Keratinocyte (primary cell): ENCODE measurements around the gene ATP7B.

Source experiments
- EZH2 ChIP-seq: IDR thresholded peaks from one replicate; pipeline ENCODE4 v1.6.1; 2012; ENCODE audit warnings: inconsistent platforms, mild to moderate bottlenecking, low read length, moderate library complexity
- TF ChIP-seq, protein P1 (sequence below), 3 experiments: IDR thresholded peaks in 1 of 3; conservative IDR thresholded peaks in 1 of 3; optimal IDR thresholded peaks in 1 of 3; 2 replicates in 2 of 3; 3 replicates in 1 of 3; pipeline versions ENCODE3 to v1.5.1; 2011; ENCODE audit warnings: low read length in 3 of 3, mild to moderate bottlenecking in 3 of 3, moderate library complexity in 2 of 3, control low read depth in 1 of 3, inconsistent platforms in 1 of 3; ENCODE audit not compliant: insufficient read depth in 2 of 3; ENCODE audit errors: extremely low read depth in 1 of 3

DNA sequence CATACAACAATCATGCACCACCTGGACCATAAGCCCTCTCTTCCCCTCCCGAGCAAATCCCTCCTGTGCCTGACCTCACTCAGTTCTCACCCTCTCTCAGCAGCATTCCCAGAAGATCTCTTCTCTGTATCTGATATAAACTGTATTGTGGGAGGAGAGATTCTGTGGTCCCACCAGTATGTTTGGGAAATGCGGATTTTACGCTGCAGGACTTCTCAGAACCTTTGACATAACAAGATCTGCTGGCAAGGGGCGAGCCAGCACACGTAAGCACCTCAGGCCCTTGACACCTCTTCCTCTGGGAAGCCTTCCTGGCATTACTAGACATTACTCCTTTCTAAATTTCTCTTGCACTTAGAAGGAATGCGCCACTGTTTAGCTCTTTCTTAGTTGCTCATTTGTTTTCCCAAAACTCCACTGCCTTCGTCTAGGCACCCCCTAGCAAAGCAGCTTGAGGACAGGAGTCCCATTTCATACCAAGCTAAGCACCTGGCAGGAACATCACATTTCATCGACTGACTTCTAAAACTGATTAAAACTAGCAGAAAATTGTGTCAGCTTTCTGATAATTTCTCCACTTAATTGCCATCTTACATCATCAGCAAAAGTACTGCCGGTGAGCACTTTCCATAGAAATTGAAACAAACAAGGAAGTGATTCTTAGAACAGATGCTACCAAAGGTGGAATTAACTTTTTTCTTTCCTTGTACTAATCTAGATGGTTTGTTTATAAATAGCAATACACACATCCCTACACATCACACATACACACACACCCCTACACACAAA, 86.3 kb downstream of the ATP7B start:
- TF ChIP-seq, protein P1, sequence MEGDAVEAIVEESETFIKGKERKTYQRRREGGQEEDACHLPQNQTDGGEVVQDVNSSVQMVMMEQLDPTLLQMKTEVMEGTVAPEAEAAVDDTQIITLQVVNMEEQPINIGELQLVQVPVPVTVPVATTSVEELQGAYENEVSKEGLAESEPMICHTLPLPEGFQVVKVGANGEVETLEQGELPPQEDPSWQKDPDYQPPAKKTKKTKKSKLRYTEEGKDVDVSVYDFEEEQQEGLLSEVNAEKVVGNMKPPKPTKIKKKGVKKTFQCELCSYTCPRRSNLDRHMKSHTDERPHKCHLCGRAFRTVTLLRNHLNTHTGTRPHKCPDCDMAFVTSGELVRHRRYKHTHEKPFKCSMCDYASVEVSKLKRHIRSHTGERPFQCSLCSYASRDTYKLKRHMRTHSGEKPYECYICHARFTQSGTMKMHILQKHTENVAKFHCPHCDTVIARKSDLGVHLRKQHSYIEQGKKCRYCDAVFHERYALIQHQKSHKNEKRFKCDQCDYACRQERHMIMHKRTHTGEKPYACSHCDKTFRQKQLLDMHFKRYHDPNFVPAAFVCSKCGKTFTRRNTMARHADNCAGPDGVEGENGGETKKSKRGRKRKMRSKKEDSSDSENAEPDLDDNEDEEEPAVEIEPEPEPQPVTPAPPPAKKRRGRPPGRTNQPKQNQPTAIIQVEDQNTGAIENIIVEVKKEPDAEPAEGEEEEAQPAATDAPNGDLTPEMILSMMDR (optimal IDR thresholded peaks at IDR 0.05 in 1 of 3, IDR thresholded peaks at IDR 0.05 in 1 of 3, conservative IDR thresholded peaks at IDR 0.05 in 1 of 3; ENCODE audit: extremely low read depth in 1 of 3, insufficient read depth in 2 of 3, low read length in 3 of 3), result no peak
- no peak for TF ChIP-seq EZH2
